Central memory CD8-positive, alpha-beta T cell (primary cell): ENCODE measurements around the gene SYTL4.

Experiments used
- ATAC-seq: fragments of 150-1000 bp; cut with Tn5 transposase; replicated peaks from 2 replicates; pipeline ENCODE4 v1.10.0; 2022; ENCODE audit warnings: mild to moderate bottlenecking, moderate FRiP score, moderate number of reproducible peaks; ENCODE audit not compliant: poor library complexity, severe bottlenecking; ENCODE audit errors: extremely low read depth
- DNase-seq, 2 donors: peaks; one replicate each; pipeline ENCODE4 v3.0.0; 2021; ENCODE audit warnings: low spot score in 2 of 2
- H3K27ac Mint-ChIP-seq: one replicate; pipeline ENCODE4 v1.8.0; 2022; ENCODE audit warnings: low read depth, mild to moderate bottlenecking, moderate library complexity, mixed read lengths
- H3K27me3 Mint-ChIP-seq: one replicate; pipeline ENCODE4 v1.8.0; 2022; ENCODE audit warnings: mixed read lengths
- H3K36me3 Mint-ChIP-seq: one replicate; pipeline ENCODE4 v1.8.0; 2022; ENCODE audit warnings: mild to moderate bottlenecking, moderate library complexity, mixed read lengths; ENCODE audit not compliant: insufficient read depth
- H3K4me1 Mint-ChIP-seq: one replicate; pipeline ENCODE4 v1.8.0; 2022; ENCODE audit warnings: mixed read lengths
- H3K4me3 Mint-ChIP-seq: one replicate; pipeline ENCODE4 v1.8.0; 2022; ENCODE audit warnings: mild to moderate bottlenecking, moderate library complexity, mixed read lengths
- H3K9me3 Mint-ChIP-seq: one replicate; pipeline ENCODE4 v1.8.0; 2022; ENCODE audit warnings: mixed read lengths

The SYTL4 gene

GRCh38 chrX:100720301-100720700 is 11.6 kb downstream of the SYTL4 start:
- no peaks in the 10 kb centered on the region for H3K4me1 Mint-ChIP-seq
- H3K36me3 Mint-ChIP-seq, result peaks cover 1% of the 10 kb centered on the region
- no peak overlapping the region for H3K4me3 Mint-ChIP-seq
- DNase-seq, result no peak
- no peaks in the 10 kb centered on the region for H3K9me3 Mint-ChIP-seq
- no peaks in the 10 kb centered on the region for H3K27me3 Mint-ChIP-seq
- no peak for ATAC-seq
- no peak overlapping the region for H3K27ac Mint-ChIP-seq

GRCh38 chrX:100719139-100719538 is 12.8 kb downstream of the SYTL4 start:
- Mint-ChIP-seq H3K9me3 (no peaks in the 10 kb centered on the region), H3K27ac (no peak overlapping the region), H3K36me3 (peaks cover 1% of the 10 kb centered on the region), H3K4me1 (no peaks in the 10 kb centered on the region), H3K4me3 (no peak overlapping the region), H3K27me3 (no peaks in the 10 kb centered on the region)
- DNase-seq (no peak), ATAC-seq (no peak)

GRCh38 chrX:100717363-100717762 is 14.6 kb downstream of the SYTL4 start:
- DNase-seq (no peak), ATAC-seq (no peak)
- Mint-ChIP-seq H3K9me3 (no peaks in the 10 kb centered on the region), H3K27me3 (no peaks in the 10 kb centered on the region), H3K27ac (no peak overlapping the region), H3K36me3 (peaks cover 1% of the 10 kb centered on the region), H3K4me3 (no peak overlapping the region), H3K4me1 (no peaks in the 10 kb centered on the region)

GRCh38 chrX:100710816-100711215 is 21.1 kb downstream of the SYTL4 start:
- no peak for DNase-seq
- no peak for ATAC-seq
- no peaks in the 10 kb centered on the region for H3K4me1 Mint-ChIP-seq
- peaks cover 1% of the 10 kb centered on the region for H3K36me3 Mint-ChIP-seq
- no peak overlapping the region for H3K27ac Mint-ChIP-seq
- no peak overlapping the region for H3K4me3 Mint-ChIP-seq
- peaks cover 12% of the 10 kb centered on the region for H3K27me3 Mint-ChIP-seq
- H3K9me3 Mint-ChIP-seq, result no peaks in the 10 kb centered on the region

- no peaks in the 10 kb centered on the region for H3K4me1 Mint-ChIP-seq
- H3K27me3 Mint-ChIP-seq, result peaks cover 40% of the 10 kb centered on the region
- H3K36me3 Mint-ChIP-seq, result no peaks in the 10 kb centered on the region
- H3K9me3 Mint-ChIP-seq, result no peaks in the 10 kb centered on the region
- H3K4me3 Mint-ChIP-seq, result no peak overlapping the region
- no peak overlapping the region for H3K27ac Mint-ChIP-seq
- ATAC-seq, result no peak
- no peak for DNase-seq
Observed at GRCh38 chrX:100704581-100705203, 27.2 kb downstream of the SYTL4 start.

GRCh38 chrX:100700809-100701208 is 31.1 kb downstream of the SYTL4 start:
- no peaks in the 10 kb centered on the region for H3K36me3 Mint-ChIP-seq
- ATAC-seq (no peak), DNase-seq (no peak)
- H3K4me3 Mint-ChIP-seq, result no peak overlapping the region
- no peak overlapping the region for H3K27ac Mint-ChIP-seq
- H3K9me3 Mint-ChIP-seq, result no peaks in the 10 kb centered on the region
- peaks cover 39% of the 10 kb centered on the region for H3K27me3 Mint-ChIP-seq
- no peaks in the 10 kb centered on the region for H3K4me1 Mint-ChIP-seq

GRCh38 chrX:100698551-100698950 is 33.4 kb downstream of the SYTL4 start:
- no peaks in the 10 kb centered on the region for H3K9me3 Mint-ChIP-seq
- H3K27ac Mint-ChIP-seq, result no peak overlapping the region
- H3K36me3 Mint-ChIP-seq, result no peaks in the 10 kb centered on the region
- no peak for ATAC-seq
- H3K4me3 Mint-ChIP-seq, result no peak overlapping the region
- no peak for DNase-seq
- H3K4me1 Mint-ChIP-seq, result no peaks in the 10 kb centered on the region
- peaks cover 44% of the 10 kb centered on the region for H3K27me3 Mint-ChIP-seq

- Mint-ChIP-seq H3K27me3 (peaks cover 55% of the 10 kb centered on the region), H3K36me3 (no peaks in the 10 kb centered on the region), H3K4me1 (no peaks in the 10 kb centered on the region), H3K9me3 (no peaks in the 10 kb centered on the region), H3K4me3 (no peak overlapping the region), H3K27ac (no peak overlapping the region)
- DNase-seq (no peak), ATAC-seq (no peak)
Observed at GRCh38 chrX:100696699-100697351, 35.1 kb downstream of the SYTL4 start.

GRCh38 chrX:100695991-100696390 is 35.9 kb downstream of the SYTL4 start:
- H3K27me3 Mint-ChIP-seq, result peaks cover 51% of the 10 kb centered on the region
- no peak overlapping the region for H3K27ac Mint-ChIP-seq
- ATAC-seq, result no peak
- no peaks in the 10 kb centered on the region for H3K36me3 Mint-ChIP-seq
- DNase-seq, result no peak
- H3K4me3 Mint-ChIP-seq, result no peak overlapping the region
- H3K4me1 Mint-ChIP-seq, result no peaks in the 10 kb centered on the region
- no peaks in the 10 kb centered on the region for H3K9me3 Mint-ChIP-seq

- Mint-ChIP-seq H3K4me1 (no peaks in the 10 kb centered on the region), H3K27me3 (peaks cover 50% of the 10 kb centered on the region), H3K27ac (no peak overlapping the region), H3K4me3 (no peak overlapping the region), H3K36me3 (no peaks in the 10 kb centered on the region), H3K9me3 (no peaks in the 10 kb centered on the region)
- ATAC-seq (no peak), DNase-seq (no peak)
Observed at GRCh38 chrX:100695302-100695701, 36.6 kb downstream of the SYTL4 start.

- Mint-ChIP-seq H3K9me3 (no peaks in the 10 kb centered on the region), H3K36me3 (no peaks in the 10 kb centered on the region), H3K4me1 (no peaks in the 10 kb centered on the region), H3K27ac (no peak overlapping the region), H3K27me3 (peaks cover 11% of the 10 kb centered on the region), H3K4me3 (no peak overlapping the region)
- ATAC-seq (no peak), DNase-seq (no peak)
Observed at GRCh38 chrX:100687546-100687945, 44.4 kb downstream of the SYTL4 start.

GRCh38 chrX:100687128-100687527 is 44.8 kb downstream of the SYTL4 start:
- Mint-ChIP-seq H3K4me3 (no peak overlapping the region), H3K27me3 (peaks cover 7% of the 10 kb centered on the region), H3K9me3 (no peaks in the 10 kb centered on the region), H3K36me3 (no peaks in the 10 kb centered on the region), H3K27ac (no peak overlapping the region), H3K4me1 (no peaks in the 10 kb centered on the region)
- ATAC-seq (no peak), DNase-seq (no peak)

GRCh38 chrX:100685997-100686305 is 46.0 kb downstream of the SYTL4 start:
- ATAC-seq (no peak), DNase-seq (no peak)
- Mint-ChIP-seq H3K36me3 (no peaks in the 10 kb centered on the region), H3K27me3 (peaks cover under 1% of the 10 kb centered on the region), H3K27ac (no peak overlapping the region), H3K4me3 (no peak overlapping the region), H3K4me1 (no peaks in the 10 kb centered on the region), H3K9me3 (no peaks in the 10 kb centered on the region)
